Smooth muscle cell (in vitro differentiated cells): ENCODE results near the gene XRCC3. TPM values are rescaled to one million over a fixed set of nuclear protein-coding genes. Genes with fewer than 3 reads are reported as not detected.

Experiments
- DNase-seq: peaks from one replicate; lab custom pipeline; 2025; ENCODE audit not compliant: unreplicated experiment; lab: John Stamatoyannopoulos, UW
- H2AFZ ChIP-seq: fragments of 200-600 bp; sonication (generic); 2 replicates; pipeline ENCODE4 v1.6.0; 2016; ENCODE audit warnings: antibody characterized with exemption, low read depth, mild to moderate bottlenecking
- H3F3A ChIP-seq: fragments of 200-600 bp; sonication (generic); 2 replicates; pipeline ENCODE4 v1.6.0; 2017; ENCODE audit warnings: antibody characterized with exemption, low read depth
- H3K27ac ChIP-seq: fragments of 200-600 bp; sonication (generic); 2 replicates; pipeline ENCODE4 v1.5.1; 2016; ENCODE audit warnings: low read depth, mild to moderate bottlenecking
- H3K27me3 ChIP-seq: fragments of 200-600 bp; sonication (generic); 2 replicates; pipeline ENCODE4 v1.6.1; 2016; ENCODE audit warnings: low read depth, mild to moderate bottlenecking
- H3K36me3 ChIP-seq: fragments of 200-600 bp; sonication (generic); 2 replicates; pipeline ENCODE4 v1.5.1; 2016; ENCODE audit warnings: low read depth
- H3K4me1 ChIP-seq: fragments of 200-600 bp; sonication (generic); 2 replicates; pipeline ENCODE4 v1.5.1; 2016; ENCODE audit warnings: low read depth
- H3K4me2 ChIP-seq: fragments of 200-600 bp; sonication (generic); 2 replicates; pipeline ENCODE4 v1.6.0; 2016; ENCODE audit warnings: mild to moderate bottlenecking
- H3K4me3 ChIP-seq: fragments of 200-600 bp; sonication (generic); 2 replicates; pipeline ENCODE4 v1.5.1; 2016; ENCODE audit warnings: mild to moderate bottlenecking
- H3K79me2 ChIP-seq: fragments of 200-600 bp; sonication (generic); 2 replicates; pipeline ENCODE4 v1.6.0; 2016; ENCODE audit warnings: low read depth, mild to moderate bottlenecking
- H3K9ac ChIP-seq: fragments of 200-600 bp; sonication (generic); 2 replicates; pipeline ENCODE4 v1.6.0; 2016; ENCODE audit warnings: low read depth
- H3K9me3 ChIP-seq: fragments of 200-600 bp; sonication (generic); replicated peaks from 2 replicates; pipeline ENCODE4 v1.5.1; 2016; ENCODE audit warnings: low read depth
- H4K20me1 ChIP-seq: fragments of 200-600 bp; sonication (generic); 2 replicates; pipeline ENCODE4 v1.6.0; 2016; ENCODE audit warnings: low read depth
- CTCF ChIP-seq: fragments of 200-600 bp; sonication (generic); IDR thresholded peaks from 2 replicates; pipeline ENCODE4 v1.5.1; 2017; ENCODE audit warnings: borderline replicate concordance, mild to moderate bottlenecking, antibody characterized with exemption; ENCODE audit not compliant: insufficient read depth, poor library complexity, severe bottlenecking
- WGBS: methylation state at CpG from one replicate; pipeline ENCODE4 v1.1.7; 2016; ENCODE audit warnings: low lambda C conversion rate; 5-methylcytosine and 5-hydroxymethylcytosine counted together
- polyA plus RNA-seq: library from polyadenylated mRNA; unstranded; fragments of >200 nt; fragmentation: Nextera tagmentation; extraction: Ambion mirVana; gene quantifications from 2 replicates; pipeline ENCODE4 v1.2.1, GENCODE V29; 2016
- total RNA-seq: library from RNA; depleted of rRNA; stranded (reverse); fragments of >200 nt; gene quantifications from 2 replicates; pipeline ENCODE4 v1.2.3, GENCODE V29; 2014

The XRCC3 gene
- total and polyA plus RNA-seq, 2 experiments from 2014 or later, result 8.3 to 10.5 TPM

- no peak for TF ChIP-seq CTCF
- Histone ChIP-seq H3K36me3 (no peaks in the 10 kb centered on the region), H3K9ac (no peak overlapping the region), H3K9me3 (no peaks in the 10 kb centered on the region), H2AFZ (no peak overlapping the region), H3K4me1 (no peaks in the 10 kb centered on the region), H3K4me2 (no peak overlapping the region), H4K20me1 (peaks cover 7% of the 10 kb centered on the region), H3K27ac (no peak overlapping the region), H3K79me2 (no peaks in the 10 kb centered on the region), H3F3A (no peaks in the 10 kb centered on the region), H3K27me3 (no peaks in the 10 kb centered on the region), H3K4me3 (no peak overlapping the region)
- DNase-seq, result no peak
- 94% methylated on average over 16 of the region's 16 CpGs for WGBS
Observed at GRCh38 chr14:103737432-103738045, 22.3 kb upstream of the XRCC3 start.

DNA sequence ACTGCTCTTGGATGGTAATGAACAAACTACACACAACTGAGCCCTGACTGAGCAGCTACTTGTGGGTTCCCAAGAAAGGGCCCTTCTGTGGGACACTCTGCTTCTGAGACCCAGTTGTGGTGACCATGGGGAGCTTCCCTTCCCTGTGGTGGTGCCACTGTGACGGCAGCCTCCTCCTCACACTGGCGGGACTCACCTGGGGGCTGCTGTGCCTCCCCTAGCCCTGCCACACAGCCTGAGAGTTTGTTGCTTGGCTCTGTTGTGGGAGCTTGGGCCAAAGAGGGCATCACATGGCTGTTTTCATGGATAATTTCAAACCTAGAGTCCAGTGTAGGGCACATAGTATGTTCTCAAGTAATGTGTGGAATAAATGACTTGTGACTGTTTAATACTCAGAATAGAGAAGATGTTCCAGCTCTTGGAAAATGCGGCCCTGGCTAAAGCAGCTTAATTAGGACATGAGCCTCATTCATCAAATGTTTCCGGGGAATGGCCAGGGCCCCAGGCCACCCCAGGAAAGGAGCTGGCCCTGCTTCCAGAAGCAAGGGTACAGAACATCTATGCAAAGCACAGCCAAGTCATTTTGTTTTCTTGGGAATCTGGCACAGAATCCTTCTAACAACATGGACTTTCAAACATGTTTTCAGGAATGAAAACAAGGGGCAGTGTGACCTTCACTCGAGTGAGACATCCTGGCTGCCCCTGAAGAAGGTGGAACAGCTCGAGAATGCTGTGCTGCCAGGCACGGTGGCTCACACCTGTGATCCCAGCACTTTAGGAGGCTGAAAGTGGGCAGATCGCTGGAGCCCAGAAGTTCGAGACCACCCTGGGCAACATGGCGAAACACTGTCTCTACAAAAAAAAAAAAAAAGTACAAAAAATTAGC, 21.5 kb upstream of the XRCC3 start:
- H4K20me1 ChIP-seq, result peaks cover 15% of the 10 kb centered on the region
- WGBS, result 88% methylated on average over 10 of the region's 10 CpGs
- no peak overlapping the region for H3K9ac ChIP-seq
- H3K36me3 ChIP-seq, result no peaks in the 10 kb centered on the region
- DNase-seq, result no peak
- H3F3A ChIP-seq, result no peaks in the 10 kb centered on the region
- H3K4me1 ChIP-seq, result no peaks in the 10 kb centered on the region
- H2AFZ ChIP-seq, result no peak overlapping the region
- no peaks in the 10 kb centered on the region for H3K9me3 ChIP-seq
- H3K27me3 ChIP-seq, result no peaks in the 10 kb centered on the region
- TF ChIP-seq CTCF, result no peak
- no peak overlapping the region for H3K4me3 ChIP-seq
- no peak overlapping the region for H3K4me2 ChIP-seq
- H3K27ac ChIP-seq, result peak overlapping the region; percentile 39
- no peaks in the 10 kb centered on the region for H3K79me2 ChIP-seq

GRCh38 chr14:103735815-103736545, 20.7 kb upstream of the XRCC3 start:
- DNase-seq, result no peak
- Histone ChIP-seq H3K27me3 (no peaks in the 10 kb centered on the region), H3K9me3 (no peaks in the 10 kb centered on the region), H3K9ac (no peak overlapping the region), H3K27ac (no peak overlapping the region), H3K4me1 (no peaks in the 10 kb centered on the region), H3K79me2 (no peaks in the 10 kb centered on the region), H3K36me3 (no peaks in the 10 kb centered on the region), H3K4me3 (no peak overlapping the region), H2AFZ (no peak overlapping the region), H4K20me1 (peaks cover 15% of the 10 kb centered on the region), H3K4me2 (no peak overlapping the region), H3F3A (no peaks in the 10 kb centered on the region)
- TF ChIP-seq CTCF, result no peak
- WGBS, result 74% methylated on average over 22 of the region's 22 CpGs
